ENCODE measurements around the gene PCYT2. TPM values are rescaled to one million over a fixed set of nuclear protein-coding genes. Genes with fewer than 3 reads are reported as not detected.
A peak's percentile ranks its signal among the peaks of the same experiment; 100 is the strongest.

PCYT2 gene
- total RNA-seq, 2 donors from 2014 or later, result 47.5 to 71.6 TPM

- peaks cover 11% of the 10 kb centered on the region for H3K27me3 ChIP-seq
- no peaks in the 10 kb centered on the region for H3K36me3 ChIP-seq
- no peak for DNase-seq
- H3K9ac ChIP-seq (ENCODE audit: low read depth in 2 of 2, low read length in 2 of 2), result peak overlapping the region in 1 of 2 donors; percentile 43
- no peak overlapping the region for H3K4me3 ChIP-seq
- no peak overlapping the region for H3K27ac ChIP-seq
- peaks cover 4% of the 10 kb centered on the region for H3K4me1 ChIP-seq
- no peak for TF ChIP-seq CTCF (IDR thresholded peaks at IDR 0.05)
- H3K9me3 ChIP-seq, result no peaks in the 10 kb centered on the region
- intact Hi-C loops (cut with DNase I), result no loop called here
Measured at GRCh38 chr17:81940538-81941483, 29.6 kb upstream of the PCYT2 start.

GRCh38 chr17:81939881-81940385 is 28.7 kb upstream of the PCYT2 start:
- TF ChIP-seq CTCF (IDR thresholded peaks at IDR 0.05), result no peak
- H3K4me1 ChIP-seq, result peaks cover 4% of the 10 kb centered on the region
- no peak overlapping the region for H3K9ac ChIP-seq (ENCODE audit: low read depth in 2 of 2, low read length in 2 of 2)
- intact Hi-C loops (cut with DNase I), result no loop called here
- H3K27ac ChIP-seq, result no peak overlapping the region
- H3K36me3 ChIP-seq, result no peaks in the 10 kb centered on the region
- H3K4me3 ChIP-seq, result no peak overlapping the region
- no peak for DNase-seq
- H3K27me3 ChIP-seq, result peaks cover 11% of the 10 kb centered on the region
- no peaks in the 10 kb centered on the region for H3K9me3 ChIP-seq

- Histone ChIP-seq H3K4me1 (peaks cover 4% of the 10 kb centered on the region), H3K4me3 (no peak overlapping the region), H3K36me3 (no peaks in the 10 kb centered on the region), H3K9me3 (no peaks in the 10 kb centered on the region), H3K9ac (ENCODE audit: low read depth in 2 of 2, low read length in 2 of 2) (no peak overlapping the region), H3K27ac (no peak overlapping the region), H3K27me3 (peaks cover 11% of the 10 kb centered on the region)
- no peak for DNase-seq
- no peak for TF ChIP-seq CTCF (IDR thresholded peaks at IDR 0.05)
- intact Hi-C loops (cut with DNase I), result no loop called here
Measured at GRCh38 chr17:81939218-81939617, 28.0 kb upstream of the PCYT2 start.

GRCh38 chr17:81935709-81936084 is 24.5 kb upstream of the PCYT2 start:
- H3K27ac ChIP-seq, result no peak overlapping the region
- no peak overlapping the region for H3K9ac ChIP-seq (ENCODE audit: low read depth in 2 of 2, low read length in 2 of 2)
- intact Hi-C loops (cut with DNase I), result no loop called here
- no peak for TF ChIP-seq CTCF (IDR thresholded peaks at IDR 0.05)
- no peaks in the 10 kb centered on the region for H3K36me3 ChIP-seq
- H3K4me1 ChIP-seq, result peaks cover 4% of the 10 kb centered on the region
- no peaks in the 10 kb centered on the region for H3K9me3 ChIP-seq
- no peaks in the 10 kb centered on the region for H3K27me3 ChIP-seq
- H3K4me3 ChIP-seq, result no peak overlapping the region
- no peak for DNase-seq

GRCh38 chr17:81934850-81935708 is 23.9 kb upstream of the PCYT2 start:
- Histone ChIP-seq H3K9me3 (no peaks in the 10 kb centered on the region), H3K4me1 (peaks cover 4% of the 10 kb centered on the region), H3K27me3 (no peaks in the 10 kb centered on the region), H3K9ac (ENCODE audit: low read depth in 2 of 2, low read length in 2 of 2) (no peak overlapping the region), H3K36me3 (no peaks in the 10 kb centered on the region), H3K27ac (no peak overlapping the region), H3K4me3 (no peak overlapping the region)
- TF ChIP-seq CTCF (IDR thresholded peaks at IDR 0.05), result no peak
- no peak for DNase-seq
- intact Hi-C loops (cut with DNase I), result no loop called here
